GM18868 (cell line): ENCODE results near the gene SNED1.
"Not testable (repeated sequence)": the region's sequence is repeated elsewhere in the genome, so short reads cannot be mapped to it uniquely, and the experiment has no call there.

Experiments
- ATAC-seq: cut with Tn5 transposase; IDR thresholded peaks from one replicate; pipeline ENCODE4 v1.9.1; 2021; ENCODE audit warnings: mild to moderate bottlenecking, moderate library complexity; ENCODE audit not compliant: unreplicated experiment

The SNED1 gene

GRCh38 chr2:241104611-241105010 is 106.2 kb downstream of the SNED1 start:
- ATAC-seq: not testable (repeated sequence)

GRCh38 chr2:241105641-241106040 is 107.2 kb downstream of the SNED1 start:
- ATAC-seq: no peak

- no peak for ATAC-seq
These were observed 108.8 kb downstream of the SNED1 start for GRCh38 chr2:241107031-241107783.

- ATAC-seq: no peak
These were observed 110.1 kb downstream of the SNED1 start for GRCh38 chr2:241108271-241109209.

GRCh38 chr2:241109210-241110088 is 111.0 kb downstream of the SNED1 start:
- ATAC-seq: no peak

- no peak for ATAC-seq
These were observed 111.7 kb downstream of the SNED1 start for GRCh38 chr2:241110089-241110606.

- peak; percentile 51 for ATAC-seq
These were observed 112.4 kb downstream of the SNED1 start for GRCh38 chr2:241110607-241111439.

GRCh38 chr2:241111440-241111805 is 113.0 kb downstream of the SNED1 start:
- ATAC-seq: peak; percentile 37

- ATAC-seq: no peak
These were observed 113.6 kb downstream of the SNED1 start for GRCh38 chr2:241112046-241112445.

- peak; percentile 41 for ATAC-seq
These were observed 114.2 kb downstream of the SNED1 start for GRCh38 chr2:241112592-241112991.

- ATAC-seq: no peak
These were observed 116.4 kb downstream of the SNED1 start for GRCh38 chr2:241114836-241115235.

GRCh38 chr2:241115361-241115760 is 116.9 kb downstream of the SNED1 start:
- no peak for ATAC-seq

GRCh38 chr2:241116606-241117560 is 118.5 kb downstream of the SNED1 start:
- ATAC-seq: no peak

GRCh38 chr2:241118737-241119505 is 120.5 kb downstream of the SNED1 start:
- ATAC-seq: no peak

GRCh38 chr2:241120440-241120839 is 122.0 kb downstream of the SNED1 start:
- no peak for ATAC-seq

- ATAC-seq: no peak
These were observed 122.6 kb downstream of the SNED1 start for GRCh38 chr2:241121008-241121407.

GRCh38 chr2:241122376-241123002 is 124.1 kb downstream of the SNED1 start:
- no peak for ATAC-seq
